Measurements from ENCODE around the gene MIEF2. TPM values are rescaled to one million over a fixed set of nuclear protein-coding genes. Genes with fewer than 3 reads are reported as not detected.

The MIEF2 gene
- total RNA-seq, 1 donor from 2014 or later: 9.5 TPM

GRCh38 chr17:18224053-18224386, 36.4 kb upstream of the MIEF2 start:
- intact Hi-C loops (cut with DNase I): no loop called here
- DNase-seq: no peak
- Histone ChIP-seq H3K27ac (no peak overlapping the region), H3K4me3 (no peak overlapping the region), H3K36me3 (no peaks in the 10 kb centered on the region), H3K9me3 (no peaks in the 10 kb centered on the region), H3K4me1 (peaks cover 16% of the 10 kb centered on the region), H3K27me3 (ENCODE audit: low read depth) (no peaks in the 10 kb centered on the region)
- ATAC-seq: no peak
- TF ChIP-seq CTCF (IDR thresholded peaks at IDR 0.05): no peak

GRCh38 chr17:18224387-18225120, 35.9 kb upstream of the MIEF2 start:
- DNase-seq: no peak

GRCh38 chr17:18225121-18225641, 35.3 kb upstream of the MIEF2 start, which contains the start of gene LLGL1:
Gene LLGL1, plus strand, starts transcription at chr17:18225635. Its CDS starts 48 bp downstream, at chr17:18225683.
- Histone ChIP-seq H3K27me3 (ENCODE audit: low read depth) (no peaks in the 10 kb centered on the region), H3K4me3 (peak within 1 kb of the TSS; percentile 69), H3K27ac (peak within 1 kb of the TSS; percentile 56), H3K4me1 (peaks cover 12% of the 10 kb centered on the region), H3K36me3 (no peaks in the 10 kb centered on the region), H3K9me3 (no peaks in the 10 kb centered on the region)
- intact Hi-C loops (cut with DNase I): no loop called here
- ATAC-seq (peak; percentile 98 to 99), DNase-seq (peak; percentile 98)
- TF ChIP-seq CTCF (IDR thresholded peaks at IDR 0.05): no peak

More at GRCh38 chr17:18224387-18225120, 35.9 kb upstream of the MIEF2 start:
- no peaks in the 10 kb centered on the region for H3K27me3 ChIP-seq (ENCODE audit: low read depth)
- peak overlapping the region; percentile 53 for H3K27ac ChIP-seq
- no peak for ATAC-seq
- peaks cover 12% of the 10 kb centered on the region for H3K4me1 ChIP-seq
- H3K9me3 ChIP-seq: no peaks in the 10 kb centered on the region
- no peak for TF ChIP-seq CTCF (IDR thresholded peaks at IDR 0.05)
- H3K36me3 ChIP-seq: no peaks in the 10 kb centered on the region
- peak overlapping the region; percentile 46 for H3K4me3 ChIP-seq
- intact Hi-C loops (cut with DNase I): no loop called here

GRCh38 chr17:18225642-18226283, 34.7 kb upstream of the MIEF2 start:
- DNase-seq (no peak), ATAC-seq (peak; percentile 0 to 28)
- peaks cover 12% of the 10 kb centered on the region for H3K4me1 ChIP-seq
- intact Hi-C loops (cut with DNase I): no loop called here
- no peak for TF ChIP-seq CTCF (IDR thresholded peaks at IDR 0.05)
- no peaks in the 10 kb centered on the region for H3K36me3 ChIP-seq
- peak overlapping the region; percentile 69 for H3K4me3 ChIP-seq
- no peaks in the 10 kb centered on the region for H3K27me3 ChIP-seq (ENCODE audit: low read depth)
- peak overlapping the region; percentile 56 for H3K27ac ChIP-seq
- H3K9me3 ChIP-seq: no peaks in the 10 kb centered on the region

- H3K9me3 ChIP-seq: no peaks in the 10 kb centered on the region
- no peak for ATAC-seq
- peak overlapping the region; percentile 69 for H3K4me3 ChIP-seq
- no peaks in the 10 kb centered on the region for H3K36me3 ChIP-seq
- DNase-seq: no peak
- H3K4me1 ChIP-seq: peaks cover 12% of the 10 kb centered on the region
- H3K27me3 ChIP-seq (ENCODE audit: low read depth): no peaks in the 10 kb centered on the region
- H3K27ac ChIP-seq: peak overlapping the region; percentile 56
- intact Hi-C loops (cut with DNase I): no loop called here
- TF ChIP-seq CTCF (IDR thresholded peaks at IDR 0.05): no peak
Measured at GRCh38 chr17:18226284-18226945, 34.0 kb upstream of the MIEF2 start.

Data from lower lobe of right lung (tissue), 2 donors.